A673 (cell line): ENCODE data around the gene ARL14. TPM values are rescaled to one million over a fixed set of nuclear protein-coding genes. Genes with fewer than 3 reads are reported as not detected.

Experiments used
- BruUV-seq: library from RNA; stranded (reverse); fragments of 400-500 nt; replicated peaks from 2 replicates; lab custom pipeline; 2021; lab: Mats Ljungman, UMichigan
- CTCF ChIA-PET: fragments of 300-600 bp; sonication (Branson Sonifier 250); formaldehyde crosslinking; loops from one replicate; lab custom pipeline; 2022; ENCODE audit warnings: antibody characterized with exemption; lab: Charles Lee
- POLR2A ChIA-PET: fragments of 300-600 bp; sonication (Branson Sonifier 250); formaldehyde crosslinking; loops from one replicate; lab custom pipeline; 2022; ENCODE audit warnings: antibody characterized with exemption; ENCODE audit not compliant: low non-redundant PET; lab: Charles Lee
- DNase-seq: peaks from one replicate; pipeline ENCODE4 v3.0.0-alpha.2; 2015; ENCODE audit warnings: low spot score
- H3K27ac ChIP-seq: fragments of 200-600 bp; sonication (generic); 2 replicates; pipeline ENCODE4 v1.5.1; 2016; ENCODE audit warnings: mixed run types, low read depth, mild to moderate bottlenecking, mixed read lengths, antibody characterized with exemption, low read length; ENCODE audit not compliant: poor library complexity, severe bottlenecking
- H3K27me3 ChIP-seq: fragments of 200-600 bp; sonication (generic); replicated peaks from 2 replicates; pipeline ENCODE4 v1.6.1; 2017; ENCODE audit warnings: mixed run types, low read depth, mild to moderate bottlenecking, mixed read lengths, antibody characterized with exemption, low read length; ENCODE audit not compliant: insufficient read depth, poor library complexity
- H3K36me3 ChIP-seq: fragments of 200-600 bp; sonication (generic); 2 replicates; pipeline ENCODE4 v1.6.1; 2016; ENCODE audit warnings: mixed run types, mild to moderate bottlenecking, mixed read lengths, antibody characterized with exemption, low read length; ENCODE audit not compliant: insufficient read depth, poor library complexity, severe bottlenecking
- H3K4me1 ChIP-seq: fragments of 200-600 bp; sonication (generic); 2 replicates; pipeline ENCODE4 v1.6.1; 2017; ENCODE audit warnings: mixed run types, mild to moderate bottlenecking, mixed read lengths, antibody characterized with exemption, low read length; ENCODE audit not compliant: insufficient read depth, poor library complexity, severe bottlenecking
- H3K4me3 ChIP-seq: fragments of 200-600 bp; sonication (generic); 2 replicates; pipeline ENCODE4 v1.5.1; 2016; ENCODE audit warnings: low read depth, mixed run types, mild to moderate bottlenecking, mixed read lengths, low read length; ENCODE audit not compliant: poor library complexity, severe bottlenecking
- H3K9me3 ChIP-seq: fragments of 200-600 bp; sonication (generic); 2 replicates; pipeline ENCODE4 v1.6.1; 2016; ENCODE audit warnings: mixed run types, low read depth, mild to moderate bottlenecking, mixed read lengths, antibody characterized with exemption, low read length; ENCODE audit not compliant: poor library complexity, severe bottlenecking
- EZH2 ChIP-seq: fragments of 200-600 bp; sonication (generic); IDR thresholded peaks from 2 replicates; pipeline ENCODE4 v1.6.1; 2017; ENCODE audit warnings: borderline replicate concordance, low read depth, mild to moderate bottlenecking, mixed read lengths, antibody characterized with exemption, low read length; ENCODE audit not compliant: poor library complexity, severe bottlenecking
- intact Hi-C: fragments of 100-400 bp; cut with micrococcal nuclease; formaldehyde crosslinking; loops from one replicate; pipeline ENCODE4 v1.10.0; 2022; ENCODE audit not compliant: unreplicated experiment
- total RNA-seq: library from RNA; stranded (reverse); gene quantifications from 2 replicates; pipeline ENCODE4 v1.2.3, GENCODE V29; 2021
- TF ChIP-seq, protein P1 (sequence below): fragments of 300-800, 200-600 bp; sonication (generic); conservative IDR thresholded peaks from 2 replicates; pipeline ENCODE4 v1.5.1; 2017; ENCODE audit warnings: low read depth, mild to moderate bottlenecking, antibody characterized with exemption, low read length, moderate library complexity, mixed read lengths

ARL14 gene
- total RNA-seq, 1 experiment from 2014 or later = not detected

DNA sequence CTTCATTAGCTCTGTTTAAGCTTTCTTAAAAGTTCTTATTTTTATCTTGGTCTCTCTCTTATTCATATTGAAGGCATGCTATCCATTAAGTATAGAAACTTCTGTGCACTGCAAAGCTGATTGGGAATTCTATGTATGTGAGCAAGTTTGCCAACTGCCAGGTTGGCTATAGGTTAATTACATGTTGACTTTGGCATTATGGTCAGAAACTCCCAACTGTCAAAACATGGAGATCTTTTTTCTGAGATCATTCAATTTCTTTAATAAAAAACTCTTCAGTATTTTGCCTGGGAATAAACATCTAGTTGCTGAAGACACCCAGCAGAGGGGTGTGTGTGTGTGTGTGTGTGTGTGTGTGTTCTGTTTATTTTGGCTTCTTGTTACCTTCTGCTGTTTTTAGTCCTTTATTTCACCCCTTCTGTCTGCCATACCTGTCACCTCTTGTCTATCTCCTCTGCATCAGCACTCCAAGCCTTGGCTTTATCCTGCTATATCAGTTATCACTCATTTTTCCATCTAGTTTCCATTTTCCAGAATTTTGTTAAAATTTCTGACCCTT is 1.3 kb upstream of the ARL14 start:
- no peak for DNase-seq
- TF ChIP-seq EZH2 = no peak
- TF ChIP-seq, protein P1, sequence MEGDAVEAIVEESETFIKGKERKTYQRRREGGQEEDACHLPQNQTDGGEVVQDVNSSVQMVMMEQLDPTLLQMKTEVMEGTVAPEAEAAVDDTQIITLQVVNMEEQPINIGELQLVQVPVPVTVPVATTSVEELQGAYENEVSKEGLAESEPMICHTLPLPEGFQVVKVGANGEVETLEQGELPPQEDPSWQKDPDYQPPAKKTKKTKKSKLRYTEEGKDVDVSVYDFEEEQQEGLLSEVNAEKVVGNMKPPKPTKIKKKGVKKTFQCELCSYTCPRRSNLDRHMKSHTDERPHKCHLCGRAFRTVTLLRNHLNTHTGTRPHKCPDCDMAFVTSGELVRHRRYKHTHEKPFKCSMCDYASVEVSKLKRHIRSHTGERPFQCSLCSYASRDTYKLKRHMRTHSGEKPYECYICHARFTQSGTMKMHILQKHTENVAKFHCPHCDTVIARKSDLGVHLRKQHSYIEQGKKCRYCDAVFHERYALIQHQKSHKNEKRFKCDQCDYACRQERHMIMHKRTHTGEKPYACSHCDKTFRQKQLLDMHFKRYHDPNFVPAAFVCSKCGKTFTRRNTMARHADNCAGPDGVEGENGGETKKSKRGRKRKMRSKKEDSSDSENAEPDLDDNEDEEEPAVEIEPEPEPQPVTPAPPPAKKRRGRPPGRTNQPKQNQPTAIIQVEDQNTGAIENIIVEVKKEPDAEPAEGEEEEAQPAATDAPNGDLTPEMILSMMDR = no peak
- intact Hi-C loops = loop anchor here (10.0 kb wide), 1 partner anchor 749 kb away; no protein-coding TSS in a partner anchor
- Histone ChIP-seq H3K27ac (no peak overlapping the region), H3K9me3 (no peaks in the 10 kb centered on the region), H3K27me3 (no peaks in the 10 kb centered on the region), H3K36me3 (no peaks in the 10 kb centered on the region), H3K4me1 (peaks cover 8% of the 10 kb centered on the region), H3K4me3 (no peak overlapping the region)
- CTCF ChIA-PET = no interaction called here
- POLR2A ChIA-PET = no interaction called here
- no TSS peak for BruUV-seq

DNA sequence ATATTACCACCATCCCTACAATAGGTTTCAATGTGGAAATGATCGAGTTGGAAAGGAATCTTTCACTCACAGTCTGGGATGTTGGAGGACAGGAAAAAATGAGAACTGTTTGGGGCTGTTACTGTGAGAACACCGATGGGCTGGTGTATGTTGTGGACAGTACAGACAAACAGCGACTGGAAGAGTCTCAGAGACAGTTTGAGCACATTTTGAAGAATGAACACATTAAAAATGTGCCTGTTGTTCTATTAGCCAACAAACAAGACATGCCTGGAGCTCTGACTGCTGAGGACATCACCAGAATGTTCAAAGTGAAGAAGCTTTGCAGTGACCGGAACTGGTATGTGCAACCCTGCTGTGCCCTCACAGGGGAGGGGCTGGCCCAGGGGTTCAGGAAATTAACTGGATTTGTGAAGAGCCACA is 510 bp downstream of the ARL14 start:
- no peak overlapping the region for H3K4me3 ChIP-seq
- no peaks in the 10 kb centered on the region for H3K36me3 ChIP-seq
- no peak for TF ChIP-seq EZH2
- TF ChIP-seq, protein P1 = no peak
- H3K4me1 ChIP-seq = peaks cover 8% of the 10 kb centered on the region
- H3K27me3 ChIP-seq = no peaks in the 10 kb centered on the region
- ChIA-PET POLR2A (no interaction called here), CTCF (interaction anchor here (0.7 kb wide), 1 partner anchor 735 kb away, joined by 3 read pairs; no protein-coding TSS in a partner anchor)
- intact Hi-C loops = loop anchor here (10.0 kb wide), 1 partner anchor 747 kb away; no protein-coding TSS in a partner anchor
- no peaks in the 10 kb centered on the region for H3K9me3 ChIP-seq
- BruUV-seq = no TSS peak
- peak; percentile 15 for DNase-seq
- no peak overlapping the region for H3K27ac ChIP-seq

DNA sequence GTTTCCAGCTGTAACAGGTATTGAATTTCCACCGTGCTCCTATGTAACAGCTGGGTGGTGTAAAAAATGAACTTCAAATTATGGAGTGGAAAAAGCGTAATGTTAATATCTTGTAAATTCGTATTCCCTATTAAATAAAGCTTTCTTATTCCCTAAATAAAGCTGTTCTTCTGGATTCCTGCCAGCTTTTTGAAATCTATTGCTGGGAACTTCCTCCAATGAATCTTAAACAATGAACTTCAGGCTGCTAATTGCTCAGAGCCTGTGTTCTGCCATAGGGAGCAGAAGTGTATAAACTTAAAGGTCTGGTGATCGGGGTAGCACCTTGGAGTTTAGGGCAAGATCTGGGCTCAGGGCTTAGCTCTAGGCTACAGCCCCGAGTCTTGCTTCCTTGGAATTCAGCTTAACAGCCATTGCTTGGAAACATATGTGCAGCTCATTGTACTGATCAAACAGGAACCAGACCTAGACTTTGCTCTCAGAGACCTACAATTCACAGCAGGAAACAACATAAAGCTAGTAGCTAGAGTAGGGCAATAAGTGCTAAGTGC is 1.4 kb downstream of the ARL14 start:
- POLR2A ChIA-PET = interaction anchor here (0.6 kb wide), 1 partner anchor 77 kb away, joined by 3 read pairs; no protein-coding TSS in a partner anchor
- H3K9me3 ChIP-seq = no peaks in the 10 kb centered on the region
- peaks cover 8% of the 10 kb centered on the region for H3K4me1 ChIP-seq
- CTCF ChIA-PET = interaction anchor here (0.9 kb wide), 1 partner anchor 9 kb away, joined by 3 read pairs; no protein-coding TSS in a partner anchor
- H3K36me3 ChIP-seq = no peaks in the 10 kb centered on the region
- no peak overlapping the region for H3K4me3 ChIP-seq
- intact Hi-C loops = loop anchor here (10.0 kb wide), 1 partner anchor 746 kb away; no protein-coding TSS in a partner anchor
- TF ChIP-seq EZH2 = no peak
- TF ChIP-seq, protein P1 = no peak
- DNase-seq = peak; percentile 41
- no TSS peak for BruUV-seq
- H3K27ac ChIP-seq = no peak overlapping the region
- H3K27me3 ChIP-seq = no peaks in the 10 kb centered on the region
